Cardiac fibroblast (primary cell): ENCODE data around the gene NT5DC1.

ENCODE experiments used
- DNase-seq, 2 donors: peaks; one replicate each; pipeline versions ENCODE4 v3.0.0 to v3.0.0-alpha.2; 2010; ENCODE audit warnings: low read depth in 2 of 2
- H3K4me3 ChIP-seq, 2 donors: replicated peaks in 1 of 2; 1 replicate in 1 of 2; 2 replicates in 1 of 2; pipeline ENCODE4 v1.5.1; 2011; ENCODE audit warnings: low read depth in 2 of 2, low read length in 2 of 2, mild to moderate bottlenecking in 2 of 2, moderate library complexity in 1 of 2
- CTCF ChIP-seq: IDR thresholded peaks from one replicate; pipeline ENCODE4 v1.5.1; 2011; ENCODE audit warnings: low read depth, mild to moderate bottlenecking, low read length, inconsistent platforms

Gene NT5DC1

GRCh38 chr6:116208056-116208785 lies 107.6 kb downstream of the NT5DC1 start:
- H3K4me3 ChIP-seq = no peak overlapping the region
- no peak for TF ChIP-seq CTCF
- DNase-seq = no peak

- no peak for DNase-seq
- no peak for TF ChIP-seq CTCF
- no peak overlapping the region for H3K4me3 ChIP-seq
Observed at GRCh38 chr6:116210316-116210715, 109.7 kb downstream of the NT5DC1 start.

- peak; percentile 63 to 84 for DNase-seq
- no peak for TF ChIP-seq CTCF
- no peak overlapping the region for H3K4me3 ChIP-seq
Observed at GRCh38 chr6:116210750-116211425, 110.2 kb downstream of the NT5DC1 start.

- no peak for DNase-seq
- TF ChIP-seq CTCF = no peak
- H3K4me3 ChIP-seq = no peak overlapping the region
Observed at GRCh38 chr6:116214681-116215080, 114.0 kb downstream of the NT5DC1 start.

- no peak for TF ChIP-seq CTCF
- no peak overlapping the region for H3K4me3 ChIP-seq
- DNase-seq = peak; percentile 13 to 59
Observed at GRCh38 chr6:116215414-116215813, 114.8 kb downstream of the NT5DC1 start.

- DNase-seq = peak; percentile 65 to 73
- TF ChIP-seq CTCF = peak; percentile 38
- no peak overlapping the region for H3K4me3 ChIP-seq
Observed at GRCh38 chr6:116217069-116217468, 116.4 kb downstream of the NT5DC1 start.
